ENCODE data around the gene MBOAT7. TPM values are rescaled to one million over a fixed set of nuclear protein-coding genes. Genes with fewer than 3 reads are reported as not detected.
"Not testable (repeated sequence)": the region's sequence is repeated elsewhere in the genome, so short reads cannot be mapped to it uniquely, and the experiment has no call there.

MBOAT7 gene, protein sequence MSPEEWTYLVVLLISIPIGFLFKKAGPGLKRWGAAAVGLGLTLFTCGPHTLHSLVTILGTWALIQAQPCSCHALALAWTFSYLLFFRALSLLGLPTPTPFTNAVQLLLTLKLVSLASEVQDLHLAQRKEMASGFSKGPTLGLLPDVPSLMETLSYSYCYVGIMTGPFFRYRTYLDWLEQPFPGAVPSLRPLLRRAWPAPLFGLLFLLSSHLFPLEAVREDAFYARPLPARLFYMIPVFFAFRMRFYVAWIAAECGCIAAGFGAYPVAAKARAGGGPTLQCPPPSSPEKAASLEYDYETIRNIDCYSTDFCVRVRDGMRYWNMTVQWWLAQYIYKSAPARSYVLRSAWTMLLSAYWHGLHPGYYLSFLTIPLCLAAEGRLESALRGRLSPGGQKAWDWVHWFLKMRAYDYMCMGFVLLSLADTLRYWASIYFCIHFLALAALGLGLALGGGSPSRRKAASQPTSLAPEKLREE
- total RNA-seq, result 10 to 100 TPM; 54.7 to 76.3 TPM

DNA sequence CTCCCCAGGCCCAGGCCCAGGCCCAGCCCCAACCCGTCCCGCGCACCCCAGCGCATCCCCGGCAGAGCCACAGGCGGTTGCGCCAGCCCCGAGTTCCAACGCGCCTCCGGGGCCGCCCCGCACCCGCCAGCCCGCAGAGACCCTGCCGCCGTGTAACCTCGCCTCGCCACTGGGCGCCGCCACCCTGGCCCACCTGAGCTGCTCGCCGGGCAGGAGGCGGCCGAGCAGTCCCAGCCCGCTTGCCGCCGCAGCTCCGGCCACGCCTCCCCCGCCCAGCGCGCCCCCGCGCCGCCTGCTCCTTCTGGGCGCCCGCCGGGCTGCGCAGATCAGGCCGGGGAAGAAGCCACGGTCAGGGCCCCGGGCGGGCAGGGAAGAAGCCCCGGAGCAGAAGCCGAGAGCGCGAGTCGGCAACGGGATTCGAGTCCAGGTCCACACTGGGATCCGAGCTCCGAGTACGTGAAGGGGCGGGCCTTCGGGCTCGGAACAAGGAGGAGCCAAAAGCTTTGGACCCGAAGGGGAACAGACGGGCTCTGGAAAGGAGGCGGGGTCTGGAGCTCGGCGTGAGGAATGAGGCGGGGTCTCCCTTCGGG lies at the start of gene MBOAT7:
Gene MBOAT7 (minus strand): TSS at position 436 of the 590 bp plus-strand sequence. CDS start 1,072 bp downstream, outside the sequence.
- Mint-ChIP-seq H3K4me1 (peaks cover 38% of the 10 kb centered on the region), H3K36me3 (peaks cover 17% of the 10 kb centered on the region), H3K27me3 (no peaks in the 10 kb centered on the region), H3K4me3 (peak within 1 kb of the TSS; percentile 80), H3K9me3 (ENCODE audit: low read depth) (no peaks in the 10 kb centered on the region), H3K27ac (peak within 1 kb of the TSS; percentile 95)
- DNase-seq (no peak), ATAC-seq (peak; percentile 8)
- CTCF ChIA-PET, result interaction anchor here (0.6 to 5.1 kb wide), 16 partner anchors 8 to 518 kb away, joined by 3 to 33 read pairs (median 4); partner anchors contain the start of genes CNOT3, LENG1, PRPF31 and RPS9

DNA sequence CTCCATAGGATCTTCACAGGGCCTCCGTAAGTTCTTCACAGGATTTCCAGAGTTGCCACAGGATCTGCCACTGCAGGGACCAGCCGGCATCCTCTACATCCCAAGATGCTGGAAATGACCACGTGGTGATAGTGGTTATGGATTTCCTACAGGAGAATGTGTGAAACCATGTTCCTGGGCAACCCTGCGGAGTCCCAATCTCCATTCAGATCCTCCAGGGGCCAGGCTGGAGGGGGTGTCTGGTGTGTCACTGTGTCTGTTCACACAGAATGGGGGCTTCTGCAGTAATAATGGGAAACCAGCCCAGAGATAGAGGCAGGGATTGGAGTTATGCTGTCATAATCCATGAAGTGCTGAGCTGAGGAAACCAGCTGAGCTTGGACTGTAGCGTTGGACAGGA lies 44.6 kb upstream of the MBOAT7 start:
- no peaks in the 10 kb centered on the region for H3K36me3 Mint-ChIP-seq
- ATAC-seq, result no peak
- CTCF ChIA-PET, result interaction anchor here (0.9 to 1.6 kb wide), 5 partner anchors 32 to 75 kb away, joined by 3 to 8 read pairs (median 3); partner anchors contain the start of genes LENG1 and MBOAT7
- peaks cover 4% of the 10 kb centered on the region for H3K4me1 Mint-ChIP-seq
- H3K27me3 Mint-ChIP-seq, result peaks cover 63% of the 10 kb centered on the region
- no peak overlapping the region for H3K27ac Mint-ChIP-seq
- H3K4me3 Mint-ChIP-seq, result no peak overlapping the region
- no peak for DNase-seq
- no peaks in the 10 kb centered on the region for H3K9me3 Mint-ChIP-seq (ENCODE audit: low read depth)

DNA sequence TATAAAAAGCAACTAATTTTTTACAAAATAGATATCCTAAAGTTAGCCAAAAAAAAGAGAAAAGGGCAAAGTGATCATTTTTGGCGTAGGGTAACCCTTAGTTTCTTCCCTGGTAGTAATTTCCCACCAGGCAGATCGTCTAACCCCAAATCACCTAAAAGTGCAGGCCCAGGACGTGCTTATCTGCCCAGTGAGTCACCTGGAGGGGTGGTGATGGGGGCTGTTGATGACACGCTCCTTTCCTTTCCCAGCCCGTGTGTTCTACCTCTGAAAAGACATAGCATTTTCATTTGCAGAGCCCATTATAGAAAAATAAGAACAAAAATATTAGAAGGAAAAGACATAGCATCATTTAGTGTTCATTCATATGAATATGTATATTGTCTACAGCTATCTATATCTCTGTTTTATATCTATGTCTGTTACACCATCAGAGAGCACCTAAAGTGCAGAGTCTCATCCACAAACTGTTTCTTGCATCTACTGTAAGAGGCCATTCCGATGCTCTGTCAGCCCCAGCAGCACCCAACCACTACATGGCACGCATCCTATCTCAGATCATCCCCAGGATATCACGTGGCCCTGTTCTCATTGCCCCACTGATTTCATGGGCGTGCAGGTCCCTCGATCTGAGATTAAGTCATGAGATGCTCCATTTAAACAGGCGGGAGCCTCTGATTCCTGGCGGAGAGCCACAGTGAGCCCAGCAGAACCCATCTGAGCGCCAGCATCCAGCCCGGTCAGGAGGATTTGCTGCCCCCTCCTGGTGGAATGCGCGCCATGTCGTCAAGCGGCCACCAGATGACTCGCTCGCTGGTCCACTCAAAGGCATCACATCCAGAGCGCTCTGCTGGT lies 41.9 kb upstream of the MBOAT7 start:
- H3K36me3 Mint-ChIP-seq, result no peaks in the 10 kb centered on the region
- DNase-seq (peak; percentile 87), ATAC-seq (peak; percentile 100)
- H3K27me3 Mint-ChIP-seq, result peaks cover 58% of the 10 kb centered on the region
- no peaks in the 10 kb centered on the region for H3K9me3 Mint-ChIP-seq (ENCODE audit: low read depth)
- H3K4me1 Mint-ChIP-seq, result peaks cover 4% of the 10 kb centered on the region
- H3K27ac Mint-ChIP-seq, result no peak overlapping the region
- CTCF ChIA-PET, result interaction anchor here (0.6 to 1.5 kb wide), 4 partner anchors 36 to 63 kb away, joined by 3 to 6 read pairs (median 3); no protein-coding TSS in a partner anchor
- no peak overlapping the region for H3K4me3 Mint-ChIP-seq

- Mint-ChIP-seq H3K36me3 (no peaks in the 10 kb centered on the region), H3K9me3 (ENCODE audit: low read depth) (no peaks in the 10 kb centered on the region), H3K27ac (no peak overlapping the region), H3K27me3 (peaks cover 48% of the 10 kb centered on the region), H3K4me1 (peaks cover 4% of the 10 kb centered on the region), H3K4me3 (no peak overlapping the region)
- no peak for ATAC-seq
- DNase-seq, result no peak
- CTCF ChIA-PET, result interaction anchor here (0.7 kb wide), 1 partner anchor 66 kb away, joined by 3 read pairs; no protein-coding TSS in a partner anchor
Observed at GRCh38 chr19:54230031-54230430, 40.7 kb upstream of the MBOAT7 start.

GRCh38 chr19:54229146-54229545 lies 39.8 kb upstream of the MBOAT7 start:
- no peaks in the 10 kb centered on the region for H3K9me3 Mint-ChIP-seq (ENCODE audit: low read depth)
- DNase-seq, result no peak
- CTCF ChIA-PET, result no interaction called here
- no peak overlapping the region for H3K4me3 Mint-ChIP-seq
- no peak for ATAC-seq
- H3K4me1 Mint-ChIP-seq, result peaks cover 4% of the 10 kb centered on the region
- H3K36me3 Mint-ChIP-seq, result no peaks in the 10 kb centered on the region
- H3K27ac Mint-ChIP-seq, result no peak overlapping the region
- peaks cover 42% of the 10 kb centered on the region for H3K27me3 Mint-ChIP-seq

DNA sequence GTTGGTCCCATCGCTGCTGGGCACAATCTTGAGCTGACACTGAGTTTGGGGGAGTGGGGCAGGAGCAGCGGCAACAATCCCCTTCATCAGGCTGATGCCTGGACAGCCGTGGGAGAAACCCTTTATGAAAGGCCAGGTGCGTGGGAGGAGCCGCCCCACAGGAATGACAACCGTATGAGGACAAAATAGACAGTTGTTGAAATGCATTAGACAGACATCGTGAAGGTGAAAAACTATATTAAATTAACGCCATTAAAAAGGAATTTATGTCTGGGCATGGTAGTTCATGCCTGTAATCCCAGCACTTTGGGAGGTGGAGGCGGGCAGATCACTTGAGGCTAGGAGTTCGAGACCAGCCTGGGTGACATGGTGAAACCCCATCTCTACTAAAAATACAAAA lies 35.2 kb upstream of the MBOAT7 start:
- not testable (repeated sequence) for H3K36me3 Mint-ChIP-seq; H3K4me3 Mint-ChIP-seq; ATAC-seq; H3K4me1 Mint-ChIP-seq; H3K9me3 Mint-ChIP-seq (ENCODE audit: low read depth); DNase-seq; H3K27ac Mint-ChIP-seq
- CTCF ChIA-PET, result interaction anchor here (1.2 kb wide), 1 partner anchor 10 kb away, joined by 3 read pairs; no protein-coding TSS in a partner anchor
- peaks cover 21% of the 10 kb centered on the region for H3K27me3 Mint-ChIP-seq

DNA sequence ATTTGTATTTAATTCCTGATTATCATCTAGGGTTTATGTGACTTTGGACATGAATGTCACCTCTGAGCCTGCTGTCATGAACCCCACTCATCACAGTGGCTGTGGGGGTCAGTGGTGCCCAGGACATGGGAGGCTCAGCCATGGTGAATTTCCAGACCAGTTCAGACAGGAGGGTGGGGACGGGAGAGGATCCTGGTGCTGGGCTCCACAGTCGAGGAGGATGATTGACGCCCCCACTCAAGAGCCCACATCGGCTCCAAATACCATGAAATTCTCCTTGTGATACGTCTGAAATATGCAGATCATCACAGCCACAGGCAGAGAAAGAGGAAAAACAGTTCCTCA lies 34.5 kb upstream of the MBOAT7 start:
- ATAC-seq; H3K27ac Mint-ChIP-seq; H3K4me1 Mint-ChIP-seq; H3K36me3 Mint-ChIP-seq; H3K4me3 Mint-ChIP-seq; H3K9me3 Mint-ChIP-seq (ENCODE audit: low read depth); CTCF ChIA-PET; DNase-seq: not testable (repeated sequence)
- H3K27me3 Mint-ChIP-seq, result peaks cover 17% of the 10 kb centered on the region

- ATAC-seq; H3K4me3 Mint-ChIP-seq; H3K9me3 Mint-ChIP-seq (ENCODE audit: low read depth); CTCF ChIA-PET; H3K4me1 Mint-ChIP-seq; DNase-seq; H3K27ac Mint-ChIP-seq; H3K36me3 Mint-ChIP-seq: not testable (repeated sequence)
- H3K27me3 Mint-ChIP-seq, result peaks cover 15% of the 10 kb centered on the region
Observed at GRCh38 chr19:54223277-54223936, 34.0 kb upstream of the MBOAT7 start.

DNA sequence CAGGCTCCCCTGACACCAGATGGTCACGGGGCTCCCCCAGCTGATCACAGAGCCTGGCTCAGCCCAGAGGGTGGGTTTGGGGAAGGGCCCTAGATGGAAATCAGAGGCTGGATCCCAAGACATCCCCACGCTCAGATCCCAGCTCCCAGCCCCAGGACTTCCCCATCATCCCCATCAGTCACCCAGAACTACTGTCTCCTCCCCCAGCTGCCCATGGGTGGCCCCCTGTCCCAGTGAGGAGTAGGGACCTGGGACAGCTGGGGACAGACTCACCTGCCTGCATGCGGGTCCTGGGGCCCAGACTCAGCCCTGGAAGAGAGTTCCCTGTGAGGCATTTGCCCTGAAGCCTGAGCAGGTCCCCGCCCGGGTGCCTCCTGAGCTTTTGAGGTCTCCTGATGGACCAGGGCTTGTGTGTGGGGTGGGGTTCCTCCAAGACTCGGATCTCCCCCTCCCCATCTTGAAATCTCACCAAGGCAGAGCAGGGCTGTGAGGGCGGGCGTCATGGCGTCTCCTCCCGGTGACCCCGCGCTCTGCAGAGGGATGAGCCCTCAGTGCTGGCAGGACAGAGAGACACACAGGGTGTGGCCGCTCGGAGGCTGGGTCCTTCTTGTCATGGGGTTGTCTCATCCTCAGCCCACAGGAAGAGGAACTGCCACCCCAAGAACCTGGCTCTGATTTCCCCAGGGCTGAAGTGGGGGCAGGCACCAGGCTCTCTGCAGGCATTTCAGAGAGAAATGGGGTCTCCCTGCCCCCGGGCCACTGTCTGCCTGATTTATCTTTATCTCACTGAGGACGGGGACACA lies 33.3 kb upstream of the MBOAT7 start, which contains the start of gene LILRB3:
Gene LILRB3 (minus strand): TSS at position 534 of the 803 bp plus-strand sequence. CDS start 31 bp downstream, at position 503.
- H3K36me3 Mint-ChIP-seq; CTCF ChIA-PET; H3K9me3 Mint-ChIP-seq (ENCODE audit: low read depth); H3K27ac Mint-ChIP-seq; ATAC-seq; H3K4me1 Mint-ChIP-seq; DNase-seq; H3K4me3 Mint-ChIP-seq: not testable (repeated sequence)
- peaks cover 12% of the 10 kb centered on the region for H3K27me3 Mint-ChIP-seq

- H3K27ac Mint-ChIP-seq; DNase-seq; H3K4me3 Mint-ChIP-seq; H3K4me1 Mint-ChIP-seq; H3K36me3 Mint-ChIP-seq; H3K9me3 Mint-ChIP-seq (ENCODE audit: low read depth); ATAC-seq; CTCF ChIA-PET: not testable (repeated sequence)
- H3K27me3 Mint-ChIP-seq, result peaks cover 12% of the 10 kb centered on the region
Observed at GRCh38 chr19:54221947-54222346, 32.6 kb upstream of the MBOAT7 start.

GRCh38 chr19:54219702-54220101 lies 30.3 kb upstream of the MBOAT7 start:
- DNase-seq; ATAC-seq; H3K4me3 Mint-ChIP-seq; CTCF ChIA-PET; H3K9me3 Mint-ChIP-seq (ENCODE audit: low read depth); H3K36me3 Mint-ChIP-seq; H3K27ac Mint-ChIP-seq; H3K4me1 Mint-ChIP-seq; H3K27me3 Mint-ChIP-seq: not testable (repeated sequence)
